ENCODE data around the gene RTTN.

RTTN gene

DNA sequence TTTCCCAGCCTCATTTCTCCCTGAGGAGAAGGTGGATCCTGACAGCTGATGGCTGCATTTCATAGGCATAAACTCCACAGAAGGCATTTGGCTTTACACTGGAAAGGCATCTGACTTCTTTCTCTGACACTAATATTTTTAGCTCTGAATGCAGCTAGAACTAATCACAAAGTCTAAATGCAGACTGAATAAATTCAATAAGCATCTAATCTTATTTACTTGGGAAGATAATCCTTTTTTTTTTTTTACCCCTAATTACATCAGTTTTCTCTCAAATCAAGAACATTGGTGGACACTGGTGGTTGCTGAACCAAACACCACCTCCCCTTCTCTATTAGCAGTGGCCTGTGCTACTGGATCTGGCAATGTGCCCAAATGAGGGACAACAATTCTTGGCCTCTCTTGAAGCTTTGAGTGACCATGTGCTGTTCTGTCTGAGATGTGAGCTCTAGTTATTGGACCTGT lies 206.9 kb downstream of the RTTN start:
- Histone ChIP-seq H3K9ac (ENCODE audit: low read length) (no peak overlapping the region), H2AFZ (ENCODE audit: low read depth, low read length, severe bottlenecking) (no peak overlapping the region), H3K36me3 (ENCODE audit: low read length) (no peaks in the 10 kb centered on the region), H3K4me2 (ENCODE audit: low read depth, low read length, poor library complexity, severe bottlenecking) (no peak overlapping the region), H3K79me2 (ENCODE audit: insufficient read depth, low read length) (no peaks in the 10 kb centered on the region), H3K9me3 (ENCODE audit: insufficient read depth, low read length) (no peaks in the 10 kb centered on the region), H3K9me2 (replicated peaks; ENCODE audit: insufficient read depth, low read length) (no peaks in the 10 kb centered on the region), H3K4me3 (ENCODE audit: insufficient read depth, low read length, poor library complexity, severe bottlenecking) (no peak overlapping the region), H3K27me3 (ENCODE audit: low read length) (no peaks in the 10 kb centered on the region), H3F3A (ENCODE audit: insufficient read depth) (no peaks in the 10 kb centered on the region), H3K27ac (ENCODE audit: low read depth, low read length) (no peak overlapping the region), H4K20me1 (ENCODE audit: low read depth, low read length) (no peaks in the 10 kb centered on the region)
- TF ChIP-seq, protein P1, sequence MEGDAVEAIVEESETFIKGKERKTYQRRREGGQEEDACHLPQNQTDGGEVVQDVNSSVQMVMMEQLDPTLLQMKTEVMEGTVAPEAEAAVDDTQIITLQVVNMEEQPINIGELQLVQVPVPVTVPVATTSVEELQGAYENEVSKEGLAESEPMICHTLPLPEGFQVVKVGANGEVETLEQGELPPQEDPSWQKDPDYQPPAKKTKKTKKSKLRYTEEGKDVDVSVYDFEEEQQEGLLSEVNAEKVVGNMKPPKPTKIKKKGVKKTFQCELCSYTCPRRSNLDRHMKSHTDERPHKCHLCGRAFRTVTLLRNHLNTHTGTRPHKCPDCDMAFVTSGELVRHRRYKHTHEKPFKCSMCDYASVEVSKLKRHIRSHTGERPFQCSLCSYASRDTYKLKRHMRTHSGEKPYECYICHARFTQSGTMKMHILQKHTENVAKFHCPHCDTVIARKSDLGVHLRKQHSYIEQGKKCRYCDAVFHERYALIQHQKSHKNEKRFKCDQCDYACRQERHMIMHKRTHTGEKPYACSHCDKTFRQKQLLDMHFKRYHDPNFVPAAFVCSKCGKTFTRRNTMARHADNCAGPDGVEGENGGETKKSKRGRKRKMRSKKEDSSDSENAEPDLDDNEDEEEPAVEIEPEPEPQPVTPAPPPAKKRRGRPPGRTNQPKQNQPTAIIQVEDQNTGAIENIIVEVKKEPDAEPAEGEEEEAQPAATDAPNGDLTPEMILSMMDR (IDR thresholded peaks at IDR 0.05; ENCODE audit: insufficient read depth, low read length, poor library complexity, severe bottlenecking), result no peak
- no peak for TF ChIP-seq EZH2phosphoT487 (conservative IDR thresholded peaks at IDR 0.05; ENCODE audit: low read length)

DNA sequence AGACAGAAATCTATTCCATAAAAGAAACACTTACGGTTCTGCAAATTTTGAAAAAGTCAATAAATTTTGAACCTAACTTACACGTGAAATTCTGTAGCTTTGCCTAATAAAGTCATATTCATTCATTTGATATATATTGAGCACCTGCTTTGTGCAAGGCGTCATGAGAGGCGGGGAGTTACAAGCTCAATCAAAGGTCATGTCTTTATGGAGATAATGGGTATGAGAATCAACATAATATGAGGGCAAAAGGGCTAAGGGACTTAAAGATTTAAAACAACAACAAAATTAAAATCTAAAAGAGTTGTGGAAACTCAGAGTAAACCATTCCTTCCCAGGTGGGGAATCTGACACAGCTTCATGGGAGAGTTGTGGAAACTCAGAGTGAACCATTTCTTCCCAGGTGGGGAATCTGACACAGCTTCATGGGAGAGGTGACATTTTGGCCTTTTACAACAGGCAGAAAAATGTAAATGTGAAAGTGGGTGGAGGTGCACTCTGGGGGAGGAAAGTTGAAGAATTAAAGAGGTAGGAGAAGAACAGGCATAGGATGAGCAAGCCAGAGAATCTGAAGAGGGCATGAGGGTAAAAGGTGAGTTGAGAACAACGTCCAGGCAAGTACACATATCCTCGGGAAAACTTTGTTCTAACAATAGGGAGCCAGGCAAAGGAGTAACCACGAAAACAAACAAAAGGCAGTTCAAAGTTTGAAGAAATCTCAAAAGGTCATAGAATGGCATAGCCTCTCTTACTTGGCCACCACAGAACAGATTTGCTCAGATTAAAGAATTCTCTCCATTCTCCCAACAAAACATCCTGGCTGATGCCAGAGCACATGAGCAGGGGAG lies 208.3 kb downstream of the RTTN start:
- Histone ChIP-seq H3K4me2 (ENCODE audit: low read depth, low read length, poor library complexity, severe bottlenecking) (no peak overlapping the region), H3F3A (ENCODE audit: insufficient read depth) (no peaks in the 10 kb centered on the region), H3K9ac (ENCODE audit: low read length) (no peak overlapping the region), H4K20me1 (ENCODE audit: low read depth, low read length) (no peaks in the 10 kb centered on the region), H3K36me3 (ENCODE audit: low read length) (no peaks in the 10 kb centered on the region), H3K9me2 (replicated peaks; ENCODE audit: insufficient read depth, low read length) (no peaks in the 10 kb centered on the region), H3K27me3 (ENCODE audit: low read length) (no peaks in the 10 kb centered on the region), H3K79me2 (ENCODE audit: insufficient read depth, low read length) (no peaks in the 10 kb centered on the region), H2AFZ (ENCODE audit: low read depth, low read length, severe bottlenecking) (no peak overlapping the region), H3K4me3 (ENCODE audit: insufficient read depth, low read length, poor library complexity, severe bottlenecking) (no peak overlapping the region), H3K27ac (ENCODE audit: low read depth, low read length) (no peak overlapping the region), H3K9me3 (ENCODE audit: insufficient read depth, low read length) (no peaks in the 10 kb centered on the region)
- TF ChIP-seq, protein P1 (IDR thresholded peaks at IDR 0.05; ENCODE audit: insufficient read depth, low read length, poor library complexity, severe bottlenecking), result no peak
- TF ChIP-seq EZH2phosphoT487 (conservative IDR thresholded peaks at IDR 0.05; ENCODE audit: low read length), result no peak

DNA sequence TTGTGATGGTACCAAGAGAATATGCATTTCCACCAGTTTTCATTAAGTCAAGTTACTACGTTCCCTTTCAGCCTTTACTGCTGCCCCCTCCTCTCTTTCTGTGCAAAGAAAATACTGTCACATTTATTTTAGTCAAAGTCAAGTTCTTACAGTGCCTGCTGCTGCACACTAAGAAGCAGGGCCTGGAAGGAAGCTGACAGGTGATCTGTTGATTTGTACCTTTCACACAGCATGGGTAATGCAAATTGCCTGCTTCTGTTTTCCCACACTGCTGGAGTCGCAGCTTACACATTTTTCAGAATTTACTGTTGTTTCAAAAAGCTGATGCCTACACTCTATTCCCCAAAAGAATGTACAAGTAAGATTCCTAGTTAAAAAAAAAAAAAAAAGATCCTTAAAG lies 209.1 kb downstream of the RTTN start:
- no peaks in the 10 kb centered on the region for H4K20me1 ChIP-seq (ENCODE audit: low read depth, low read length)
- H3K27me3 ChIP-seq (ENCODE audit: low read length), result no peaks in the 10 kb centered on the region
- H3K9ac ChIP-seq (ENCODE audit: low read length), result no peak overlapping the region
- H3K36me3 ChIP-seq (ENCODE audit: low read length), result no peaks in the 10 kb centered on the region
- no peaks in the 10 kb centered on the region for H3K79me2 ChIP-seq (ENCODE audit: insufficient read depth, low read length)
- no peak overlapping the region for H3K4me2 ChIP-seq (ENCODE audit: low read depth, low read length, poor library complexity, severe bottlenecking)
- no peak overlapping the region for H3K27ac ChIP-seq (ENCODE audit: low read depth, low read length)
- no peak overlapping the region for H3K4me3 ChIP-seq (ENCODE audit: insufficient read depth, low read length, poor library complexity, severe bottlenecking)
- no peak overlapping the region for H2AFZ ChIP-seq (ENCODE audit: low read depth, low read length, severe bottlenecking)
- H3K9me3 ChIP-seq (ENCODE audit: insufficient read depth, low read length), result no peaks in the 10 kb centered on the region
- H3F3A ChIP-seq (ENCODE audit: insufficient read depth), result no peaks in the 10 kb centered on the region
- no peaks in the 10 kb centered on the region for H3K9me2 ChIP-seq (replicated peaks; ENCODE audit: insufficient read depth, low read length)
- TF ChIP-seq, protein P1 (IDR thresholded peaks at IDR 0.05; ENCODE audit: insufficient read depth, low read length, poor library complexity, severe bottlenecking), result no peak
- no peak for TF ChIP-seq EZH2phosphoT487 (conservative IDR thresholded peaks at IDR 0.05; ENCODE audit: low read length)

All from SU-DHL-6 (cell line).